GM21576 (cell line): ENCODE measurements around the gene LIMK1.

Experiments used
- ATAC-seq: cut with Tn5 transposase; IDR thresholded peaks from one replicate; pipeline ENCODE4 v1.9.1; 2021; ENCODE audit warnings: mild to moderate bottlenecking, moderate library complexity; ENCODE audit not compliant: unreplicated experiment

LIMK1 gene

GRCh38 chr7:74082770-74083116 is 861 bp upstream of the LIMK1 start:
- no peak for ATAC-seq

- peak; percentile 32 for ATAC-seq
Observed at GRCh38 chr7:74083928-74084721, 521 bp downstream of the LIMK1 start.

DNA sequence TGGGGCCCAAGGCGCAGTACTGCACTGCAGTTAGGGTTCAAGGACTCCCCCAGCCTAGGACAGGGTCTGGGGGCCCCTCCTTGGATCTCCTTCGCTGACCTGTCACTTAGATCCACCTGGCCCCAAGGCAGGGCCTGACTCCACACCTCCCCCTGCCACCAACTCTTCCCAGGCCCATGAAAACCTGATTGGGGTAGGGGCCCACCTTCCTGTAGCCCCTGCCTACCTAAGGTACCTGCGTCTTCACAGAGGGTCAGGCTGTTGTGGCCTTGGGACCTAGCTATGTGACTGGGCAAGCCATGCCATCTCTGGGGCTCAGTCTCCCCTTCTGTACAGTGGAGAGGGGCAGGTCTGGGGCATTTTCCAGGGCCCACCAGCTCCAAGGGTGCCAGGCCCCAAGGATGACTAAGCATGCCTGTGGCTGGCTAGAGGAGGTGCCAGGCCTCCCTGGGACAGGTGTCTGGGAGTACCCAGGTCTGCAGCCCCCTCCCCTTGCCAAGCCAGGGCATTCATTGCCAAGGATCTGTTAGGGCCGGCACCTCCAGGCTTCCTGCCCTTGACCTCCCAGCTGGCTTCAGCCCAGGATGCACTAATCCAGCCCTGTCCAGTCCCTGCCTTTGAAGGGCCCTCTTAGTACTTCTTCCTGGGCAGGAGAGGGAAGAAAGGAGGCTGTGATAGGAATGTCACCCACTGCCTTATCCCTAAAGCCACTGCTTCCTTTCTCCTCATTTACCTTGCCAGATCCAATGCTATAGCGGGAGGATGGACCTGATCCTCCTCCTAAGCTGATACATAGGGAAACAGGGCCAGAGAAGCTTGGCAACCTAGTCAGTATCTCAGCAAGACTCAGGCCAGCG is 1.3 kb downstream of the LIMK1 start:
- no peak for ATAC-seq

DNA sequence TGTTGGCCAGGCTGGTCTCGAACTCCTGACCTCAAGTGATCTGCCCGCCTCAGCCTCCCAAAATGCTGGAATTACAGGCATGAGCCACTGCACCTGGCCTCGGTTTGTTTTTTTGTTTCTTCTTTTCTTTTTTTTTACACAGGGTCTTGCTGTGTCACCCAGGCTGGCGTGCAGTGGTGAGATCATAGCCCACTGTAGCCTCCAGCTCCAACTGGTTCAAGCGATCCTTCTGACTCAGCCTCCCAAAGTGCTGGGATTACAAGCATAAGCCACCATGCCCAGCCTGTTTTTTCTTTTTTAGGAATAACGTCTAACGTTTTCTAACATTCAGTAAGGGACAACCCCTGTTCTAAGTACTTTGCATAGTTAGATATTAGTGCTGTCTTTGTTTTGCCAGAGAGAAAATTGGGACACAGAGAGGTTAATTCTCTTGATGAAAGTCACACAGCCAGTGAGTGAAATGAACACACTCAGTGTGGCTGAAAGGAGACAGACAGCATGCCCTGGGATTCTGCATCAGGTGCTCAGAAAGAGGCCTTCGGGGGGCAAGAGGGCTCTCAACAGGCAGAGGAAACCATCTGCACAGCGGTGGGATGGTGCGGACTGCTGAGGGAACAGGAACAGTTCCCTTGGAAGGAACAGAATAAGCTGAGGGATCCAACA is 4.3 kb downstream of the LIMK1 start:
- ATAC-seq, result no peak

DNA sequence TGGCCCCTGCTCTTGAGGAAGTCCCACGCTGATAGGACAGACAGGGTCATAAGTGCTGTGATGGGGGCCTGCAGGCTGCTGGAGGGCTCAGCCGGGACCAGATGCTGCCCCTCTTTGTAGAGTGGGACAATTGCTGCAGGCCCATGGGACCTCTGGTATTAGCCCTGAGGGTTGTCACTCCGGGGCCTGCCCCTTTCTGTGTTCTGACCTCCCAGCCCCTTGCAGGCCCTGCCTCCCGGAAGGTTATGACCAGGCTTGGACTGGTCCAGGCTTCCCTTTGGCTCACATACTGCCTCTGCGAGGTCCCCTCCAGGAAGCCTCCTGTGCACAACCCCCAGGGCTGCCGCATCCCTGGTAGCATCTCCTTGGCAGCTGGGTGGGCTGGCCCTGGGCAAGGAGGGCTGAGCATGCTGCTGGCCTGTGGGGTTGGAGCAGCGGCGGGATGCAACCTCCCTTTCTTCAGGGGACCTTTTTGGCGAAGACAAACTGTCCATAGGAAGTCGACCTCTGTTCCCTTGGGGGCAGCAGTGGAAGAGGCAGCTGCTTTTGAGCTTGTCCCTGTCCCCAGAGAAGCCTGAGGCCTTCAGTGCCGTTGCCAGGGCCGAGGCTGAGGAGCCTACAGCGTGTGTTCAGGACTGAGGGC is 8.8 kb downstream of the LIMK1 start:
- no peak for ATAC-seq

GRCh38 chr7:74092964-74093471 is 9.4 kb downstream of the LIMK1 start:
- ATAC-seq, result peak; percentile 59

- ATAC-seq, result peak; percentile 6
Observed at GRCh38 chr7:74093671-74094223, 10.1 kb downstream of the LIMK1 start.

- ATAC-seq, result peak; percentile 41
Observed at GRCh38 chr7:74094224-74095101, 10.9 kb downstream of the LIMK1 start.

DNA sequence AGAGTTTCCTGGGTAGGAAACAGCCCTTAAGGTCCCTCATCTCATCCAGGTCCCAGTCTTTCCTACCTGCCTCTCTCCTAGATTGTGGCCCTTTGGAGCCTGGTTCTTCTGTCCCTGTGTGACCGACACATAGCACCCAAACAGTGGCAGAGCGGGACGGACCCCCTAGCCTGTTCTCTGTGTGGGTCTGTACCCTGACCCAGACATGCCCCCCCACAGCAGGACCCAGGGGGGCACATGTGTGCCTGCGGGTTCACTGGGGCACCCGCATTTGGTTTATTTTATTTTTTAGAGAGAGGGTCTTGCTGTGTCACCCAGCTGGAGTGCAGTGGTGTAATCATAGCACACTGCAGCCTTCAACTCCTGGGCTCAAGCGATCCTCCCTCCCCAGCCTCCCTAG is 11.5 kb downstream of the LIMK1 start:
- ATAC-seq, result no peak

- ATAC-seq, result no peak
Observed at GRCh38 chr7:74097937-74098614, 14.5 kb downstream of the LIMK1 start.

DNA sequence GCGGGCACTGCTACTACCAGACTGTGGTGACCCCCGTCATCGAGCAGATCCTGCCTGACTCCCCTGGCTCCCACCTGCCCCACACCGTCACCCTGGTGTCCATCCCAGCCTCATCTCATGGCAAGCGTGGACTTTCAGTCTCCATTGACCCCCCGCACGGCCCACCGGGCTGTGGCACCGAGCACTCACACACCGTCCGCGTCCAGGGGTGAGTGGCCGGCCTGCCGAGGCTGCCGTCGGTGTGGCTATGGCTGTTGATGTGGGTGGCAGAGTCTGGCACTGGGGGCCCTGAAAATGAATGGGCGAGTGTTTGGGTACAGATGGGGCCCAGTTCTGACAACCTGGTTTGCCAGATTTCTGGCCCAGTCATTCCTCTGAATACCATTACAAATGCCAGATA is 15.4 kb downstream of the LIMK1 start:
- ATAC-seq, result no peak

DNA sequence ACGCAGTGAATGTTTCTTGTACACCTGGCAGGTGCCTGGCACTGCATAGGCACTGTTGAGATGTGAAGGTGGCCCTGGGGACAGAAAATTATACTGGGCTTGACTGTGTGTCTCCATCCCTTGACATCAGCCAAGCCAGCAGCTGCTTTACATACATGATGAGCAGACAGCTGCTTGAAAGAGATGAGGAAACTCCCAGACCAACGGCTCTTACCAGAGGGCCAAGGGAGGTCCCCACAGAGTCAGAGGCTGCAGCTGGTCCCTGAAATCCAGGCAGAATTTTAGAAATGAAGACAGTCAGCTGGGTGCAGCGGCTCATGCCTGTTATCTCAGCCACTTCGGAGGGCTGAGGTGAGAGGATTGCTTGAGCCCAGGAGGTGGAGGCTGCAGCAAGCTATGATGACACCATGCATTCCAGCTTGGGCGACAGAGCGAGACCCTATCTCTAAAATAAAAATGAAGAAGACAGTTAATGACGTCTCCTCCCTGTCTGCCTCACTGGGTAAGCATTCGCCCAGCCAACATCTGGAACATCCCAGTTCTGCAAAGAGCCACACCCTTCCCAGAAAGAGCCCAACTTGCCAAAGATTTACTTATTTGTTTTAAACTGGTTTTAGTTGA is 17.6 kb downstream of the LIMK1 start:
- peak; percentile 85 for ATAC-seq

- ATAC-seq, result no peak
Observed at GRCh38 chr7:74103219-74103772, 19.7 kb downstream of the LIMK1 start.

GRCh38 chr7:74104702-74105101 is 21.1 kb downstream of the LIMK1 start:
- no peak for ATAC-seq

- ATAC-seq, result no peak
Observed at GRCh38 chr7:74105992-74106391, 22.4 kb downstream of the LIMK1 start.

GRCh38 chr7:74106846-74107245 is 23.2 kb downstream of the LIMK1 start:
- no peak for ATAC-seq

GRCh38 chr7:74115326-74115725 is 31.7 kb downstream of the LIMK1 start:
- ATAC-seq, result no peak

DNA sequence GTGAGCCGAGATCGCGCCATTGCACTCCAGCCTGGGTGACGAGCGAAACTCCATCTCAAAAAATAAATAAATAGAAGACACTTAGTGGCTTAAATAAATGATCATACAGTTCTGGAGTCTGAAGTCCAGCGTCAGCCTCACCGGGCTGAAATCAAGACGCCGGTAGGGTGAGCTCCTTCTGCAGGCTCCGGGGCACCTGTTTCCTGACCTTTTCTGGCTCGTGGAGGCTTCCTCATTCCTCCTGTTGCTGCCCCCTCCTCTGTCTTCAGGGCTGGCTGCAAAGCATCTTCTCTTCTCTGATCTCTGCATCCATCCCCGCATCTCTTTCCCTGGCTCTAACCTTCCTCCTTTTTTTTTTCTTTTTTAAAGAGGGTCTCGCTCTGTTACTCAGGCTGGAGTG is 32.8 kb downstream of the LIMK1 start:
- no peak for ATAC-seq
